Memory B cell (primary cell): ENCODE results near the gene DTWD2.
"Not testable (repeated sequence)": the region's sequence is repeated elsewhere in the genome, so short reads cannot be mapped to it uniquely, and the experiment has no call there.

Experiments
- ATAC-seq: fragments of 150-1000 bp; cut with Tn5 transposase; 2 replicates; pipeline ENCODE4 v1.10.0; 2021; ENCODE audit warnings: low read depth, mild to moderate bottlenecking, moderate library complexity
- DNase-seq, 2 donors: peaks; one replicate each; pipeline ENCODE4 v3.0.0; 2022; ENCODE audit warnings: low spot score in 2 of 2
- H3K27ac Mint-ChIP-seq: one replicate; pipeline ENCODE4 v1.8.0; 2022; ENCODE audit warnings: mild to moderate bottlenecking, moderate library complexity, mixed read lengths
- H3K27me3 Mint-ChIP-seq: one replicate; pipeline ENCODE4 v1.8.0; 2022; ENCODE audit warnings: mixed read lengths
- H3K36me3 Mint-ChIP-seq: one replicate; pipeline ENCODE4 v1.8.0; 2022; ENCODE audit warnings: mild to moderate bottlenecking, mixed read lengths
- H3K4me1 Mint-ChIP-seq: one replicate; pipeline ENCODE4 v1.8.0; 2022; ENCODE audit warnings: mixed read lengths
- H3K4me3 Mint-ChIP-seq: one replicate; pipeline ENCODE4 v1.8.0; 2022; ENCODE audit warnings: mild to moderate bottlenecking, moderate library complexity, mixed read lengths
- H3K9me3 Mint-ChIP-seq: one replicate; pipeline ENCODE4 v1.8.0; 2022; ENCODE audit warnings: mixed read lengths

The DTWD2 gene

GRCh38 chr5:118905196-118905595 lies 83.2 kb downstream of the DTWD2 start:
- no peak for ATAC-seq

GRCh38 chr5:118902656-118903438 lies 85.5 kb downstream of the DTWD2 start:
- ATAC-seq (no peak), DNase-seq (no peak)
- H3K27ac Mint-ChIP-seq, result no peak overlapping the region
- no peaks in the 10 kb centered on the region for H3K4me1 Mint-ChIP-seq
- H3K4me3 Mint-ChIP-seq, result no peak overlapping the region
- no peaks in the 10 kb centered on the region for H3K9me3 Mint-ChIP-seq
- no peaks in the 10 kb centered on the region for H3K27me3 Mint-ChIP-seq
- H3K36me3 Mint-ChIP-seq, result peaks cover 2% of the 10 kb centered on the region

More at GRCh38 chr5:118905196-118905595, 83.2 kb downstream of the DTWD2 start:
- Mint-ChIP-seq H3K9me3 (no peaks in the 10 kb centered on the region), H3K36me3 (peaks cover 3% of the 10 kb centered on the region), H3K27ac (no peak overlapping the region), H3K4me3 (no peak overlapping the region), H3K4me1 (no peaks in the 10 kb centered on the region), H3K27me3 (no peaks in the 10 kb centered on the region)
- DNase-seq, result no peak

GRCh38 chr5:118894709-118895108 lies 93.6 kb downstream of the DTWD2 start:
- DNase-seq (no peak), ATAC-seq (no peak)
- no peaks in the 10 kb centered on the region for H3K27me3 Mint-ChIP-seq
- no peak overlapping the region for H3K4me3 Mint-ChIP-seq
- peaks cover 2% of the 10 kb centered on the region for H3K36me3 Mint-ChIP-seq
- H3K4me1 Mint-ChIP-seq, result peaks cover 5% of the 10 kb centered on the region
- H3K27ac Mint-ChIP-seq, result no peak overlapping the region
- no peaks in the 10 kb centered on the region for H3K9me3 Mint-ChIP-seq

- no peaks in the 10 kb centered on the region for H3K9me3 Mint-ChIP-seq
- ATAC-seq (no peak), DNase-seq (no peak)
- peaks cover 6% of the 10 kb centered on the region for H3K36me3 Mint-ChIP-seq
- H3K4me3 Mint-ChIP-seq, result no peak overlapping the region
- H3K27me3 Mint-ChIP-seq, result no peaks in the 10 kb centered on the region
- H3K4me1 Mint-ChIP-seq, result peaks cover 5% of the 10 kb centered on the region
- H3K27ac Mint-ChIP-seq, result no peak overlapping the region
These were observed 97.1 kb downstream of the DTWD2 start for GRCh38 chr5:118891252-118891651.

- peaks cover 6% of the 10 kb centered on the region for H3K36me3 Mint-ChIP-seq
- no peaks in the 10 kb centered on the region for H3K9me3 Mint-ChIP-seq
- peaks cover 2% of the 10 kb centered on the region for H3K4me1 Mint-ChIP-seq
- no peak for ATAC-seq
- H3K4me3 Mint-ChIP-seq, result no peak overlapping the region
- H3K27me3 Mint-ChIP-seq, result no peaks in the 10 kb centered on the region
- DNase-seq, result no peak
- no peak overlapping the region for H3K27ac Mint-ChIP-seq
These were observed 99.2 kb downstream of the DTWD2 start for GRCh38 chr5:118889165-118889564.

GRCh38 chr5:118888556-118888955 lies 99.8 kb downstream of the DTWD2 start:
- no peak overlapping the region for H3K4me3 Mint-ChIP-seq
- ATAC-seq (no peak), DNase-seq (no peak)
- H3K27me3 Mint-ChIP-seq, result no peaks in the 10 kb centered on the region
- peaks cover 3% of the 10 kb centered on the region for H3K4me1 Mint-ChIP-seq
- peaks cover 6% of the 10 kb centered on the region for H3K36me3 Mint-ChIP-seq
- H3K9me3 Mint-ChIP-seq, result no peaks in the 10 kb centered on the region
- H3K27ac Mint-ChIP-seq, result no peak overlapping the region

- Mint-ChIP-seq H3K27me3 (no peaks in the 10 kb centered on the region), H3K9me3 (peaks cover 9% of the 10 kb centered on the region), H3K4me1 (peaks cover 6% of the 10 kb centered on the region), H3K27ac (peak overlapping the region; percentile 32), H3K4me3 (no peak overlapping the region), H3K36me3 (peaks cover 13% of the 10 kb centered on the region)
- no peak for ATAC-seq
- DNase-seq, result no peak
These were observed 105.0 kb downstream of the DTWD2 start for GRCh38 chr5:118883362-118883761.

GRCh38 chr5:118882666-118883065 lies 105.7 kb downstream of the DTWD2 start:
- H3K27ac Mint-ChIP-seq, result no peak overlapping the region
- ATAC-seq, result no peak

GRCh38 chr5:118876852-118877251 lies 111.5 kb downstream of the DTWD2 start:
- not testable (repeated sequence) for DNase-seq, H3K27ac Mint-ChIP-seq, H3K4me3 Mint-ChIP-seq, H3K4me1 Mint-ChIP-seq, ATAC-seq, H3K27me3 Mint-ChIP-seq
- Mint-ChIP-seq H3K36me3 (peaks cover 50% of the 10 kb centered on the region), H3K9me3 (peaks cover 27% of the 10 kb centered on the region)

More at GRCh38 chr5:118882666-118883065, 105.7 kb downstream of the DTWD2 start:
- H3K4me1 Mint-ChIP-seq, result peaks cover 6% of the 10 kb centered on the region
- DNase-seq, result no peak
- H3K4me3 Mint-ChIP-seq, result no peak overlapping the region
- peaks cover 11% of the 10 kb centered on the region for H3K9me3 Mint-ChIP-seq
- peaks cover 14% of the 10 kb centered on the region for H3K36me3 Mint-ChIP-seq
- H3K27me3 Mint-ChIP-seq, result no peaks in the 10 kb centered on the region

- peaks cover 5% of the 10 kb centered on the region for H3K4me1 Mint-ChIP-seq
- ATAC-seq (no peak), DNase-seq (no peak)
- no peak overlapping the region for H3K27ac Mint-ChIP-seq
- peaks cover 50% of the 10 kb centered on the region for H3K36me3 Mint-ChIP-seq
- H3K4me3 Mint-ChIP-seq, result no peak overlapping the region
- no peaks in the 10 kb centered on the region for H3K27me3 Mint-ChIP-seq
- H3K9me3 Mint-ChIP-seq, result peaks cover 23% of the 10 kb centered on the region
These were observed 113.2 kb downstream of the DTWD2 start for GRCh38 chr5:118875131-118875530.

GRCh38 chr5:118873417-118873816 lies 114.9 kb downstream of the DTWD2 start:
- no peak for DNase-seq
- H3K36me3 Mint-ChIP-seq, result peaks cover 52% of the 10 kb centered on the region
- no peak overlapping the region for H3K4me3 Mint-ChIP-seq
- H3K4me1 Mint-ChIP-seq, result peaks cover 5% of the 10 kb centered on the region
- H3K9me3 Mint-ChIP-seq, result peaks cover 22% of the 10 kb centered on the region
- H3K27me3 Mint-ChIP-seq, result no peaks in the 10 kb centered on the region
- ATAC-seq, result no peak
- H3K27ac Mint-ChIP-seq, result no peak overlapping the region

GRCh38 chr5:118863345-118863744 lies 125.0 kb downstream of the DTWD2 start:
- no peak for ATAC-seq
- no peak for DNase-seq
- no peak overlapping the region for H3K4me3 Mint-ChIP-seq
- no peak overlapping the region for H3K27ac Mint-ChIP-seq
- no peaks in the 10 kb centered on the region for H3K4me1 Mint-ChIP-seq
- no peaks in the 10 kb centered on the region for H3K27me3 Mint-ChIP-seq
- no peaks in the 10 kb centered on the region for H3K9me3 Mint-ChIP-seq
- H3K36me3 Mint-ChIP-seq, result peaks cover 6% of the 10 kb centered on the region

GRCh38 chr5:118862596-118862995 lies 125.8 kb downstream of the DTWD2 start:
- H3K4me3 Mint-ChIP-seq, result no peak overlapping the region

GRCh38 chr5:118857700-118858099 lies 130.6 kb downstream of the DTWD2 start:
- DNase-seq, result no peak
- Mint-ChIP-seq H3K27me3 (no peaks in the 10 kb centered on the region), H3K27ac (no peak overlapping the region), H3K36me3 (peaks cover 11% of the 10 kb centered on the region), H3K4me1 (no peaks in the 10 kb centered on the region), H3K9me3 (peaks cover 5% of the 10 kb centered on the region), H3K4me3 (no peak overlapping the region)
- no peak for ATAC-seq

More at GRCh38 chr5:118862596-118862995, 125.8 kb downstream of the DTWD2 start:
- H3K4me1 Mint-ChIP-seq, result no peaks in the 10 kb centered on the region
- no peaks in the 10 kb centered on the region for H3K27me3 Mint-ChIP-seq
- ATAC-seq (no peak), DNase-seq (no peak)
- H3K9me3 Mint-ChIP-seq, result no peaks in the 10 kb centered on the region
- no peak overlapping the region for H3K27ac Mint-ChIP-seq
- H3K36me3 Mint-ChIP-seq, result peaks cover 4% of the 10 kb centered on the region

GRCh38 chr5:118854819-118855218 lies 133.5 kb downstream of the DTWD2 start:
- Mint-ChIP-seq H3K36me3 (peaks cover 10% of the 10 kb centered on the region), H3K4me1 (no peaks in the 10 kb centered on the region), H3K27me3 (no peaks in the 10 kb centered on the region), H3K9me3 (peaks cover 7% of the 10 kb centered on the region), H3K27ac (no peak overlapping the region), H3K4me3 (no peak overlapping the region)
- no peak for ATAC-seq
- DNase-seq, result no peak
